Measurements from ENCODE around the gene SPATS2L. TPM values are rescaled to one million over a fixed set of nuclear protein-coding genes. Genes with fewer than 3 reads are reported as not detected.

The SPATS2L gene
- total RNA-seq, 1 experiment from 2014 or later, result 47.3 TPM

DNA sequence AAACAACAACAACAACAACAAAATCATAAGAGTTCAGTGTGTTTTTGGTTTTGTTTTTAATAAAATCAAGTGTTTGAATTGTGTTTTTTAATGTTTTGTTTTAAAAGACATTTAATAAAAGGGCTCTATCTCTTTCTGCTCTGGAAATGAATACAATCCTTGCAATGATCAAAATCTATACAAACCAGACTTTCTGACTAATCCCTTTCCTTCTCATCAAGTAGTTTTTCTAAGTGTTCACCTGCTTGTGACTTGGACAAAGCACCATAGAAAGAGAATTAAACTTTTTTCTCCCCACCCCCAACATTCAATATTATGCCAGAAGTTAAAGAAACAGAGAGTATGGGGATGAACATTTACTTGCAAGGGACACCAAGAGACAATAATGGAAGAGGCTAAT lies 142.0 kb downstream of the SPATS2L start:
- H3K4me1 Mint-ChIP-seq, result peaks cover 2 to 6% of the 10 kb centered on the region in 2 experiments
- Histone ChIP-seq H2AK5ac (ENCODE audit: insufficient read length, low read length) (no peak overlapping the region), H3K4ac (ENCODE audit: low read depth, low read length) (no peak overlapping the region), H2BK15ac (ENCODE audit: low read depth, low read length) (no peak overlapping the region), H4K5ac (ENCODE audit: insufficient read length, low read depth, low read length) (no peak overlapping the region), H3K27ac (ENCODE audit: insufficient read length, low read depth, low read length) (no peak overlapping the region), H2BK120ac (ENCODE audit: low read depth, low read length, poor library complexity, severe bottlenecking) (no peak overlapping the region), H4K91ac (ENCODE audit: insufficient read length, low read depth, low read length) (no peak overlapping the region), H3K27me3 (ENCODE audit: insufficient read depth, low read length) (no peaks in the 10 kb centered on the region), H3K4me2 (ENCODE audit: insufficient read depth, insufficient read length, low read length) (no peak overlapping the region), H2AFZ (ENCODE audit: low read length) (no peak overlapping the region), H3K79me1 (ENCODE audit: insufficient read depth, low read depth, low read length, poor library complexity, severe bottlenecking) (no peaks in the 10 kb centered on the region), H3K18ac (ENCODE audit: insufficient read length, low read depth, low read length) (no peak overlapping the region), H3K23ac (ENCODE audit: insufficient read length, low read depth, low read length) (no peak overlapping the region), H2BK12ac (ENCODE audit: insufficient read length, low read depth, low read length) (no peak overlapping the region), H3K56ac (ENCODE audit: insufficient read length, low read depth, low read length) (no peak overlapping the region), H3T11ph (ENCODE audit: low read length) (no peak overlapping the region), H3K9me3 (ENCODE audit: control insufficient read depth, low read depth, low read length) (no peaks in the 10 kb centered on the region), H2BK5ac (ENCODE audit: insufficient read length, low read length) (no peak overlapping the region), H3K14ac (ENCODE audit: insufficient read depth, low read length) (no peak overlapping the region), H4K8ac (replicated peaks; ENCODE audit: insufficient read length, low read depth, low read length) (no peak overlapping the region), H4K20me1 (ENCODE audit: control insufficient read depth, insufficient read depth, insufficient read length) (no peaks in the 10 kb centered on the region), H3K23me2 (ENCODE audit: insufficient read length, low read depth, low read length, poor library complexity, severe bottlenecking) (no peaks in the 10 kb centered on the region), H3K79me2 (ENCODE audit: insufficient read depth, low read length) (no peaks in the 10 kb centered on the region), H2BK20ac (ENCODE audit: low read depth, low read length, poor library complexity, severe bottlenecking) (no peak overlapping the region), H3K4me1 (ENCODE audit: insufficient read depth, low read length) (peaks cover 2% of the 10 kb centered on the region; the same call in 1 of the 2 replicates), H3K9ac (ENCODE audit: extremely low read depth, insufficient read length, low read length) (no peak overlapping the region)
- H3K9me3 Mint-ChIP-seq, result no peaks in the 10 kb centered on the region
- no peak overlapping the region for H3K4me3 Mint-ChIP-seq
- no peak overlapping the region for H3K27ac Mint-ChIP-seq
- peaks cover 3 to 30% (median 4%) of the 10 kb centered on the region in 3 experiments; a peak in 5 of 7 replicates for H3K36me3 Mint-ChIP-seq (ENCODE audit: insufficient read depth in 1 of 3, low read depth in 3 of 3)
- no peak for DNase-seq
- H3K27me3 Mint-ChIP-seq (ENCODE audit: low read depth), result no peaks in the 10 kb centered on the region
- TF ChIP-seq, protein P1, sequence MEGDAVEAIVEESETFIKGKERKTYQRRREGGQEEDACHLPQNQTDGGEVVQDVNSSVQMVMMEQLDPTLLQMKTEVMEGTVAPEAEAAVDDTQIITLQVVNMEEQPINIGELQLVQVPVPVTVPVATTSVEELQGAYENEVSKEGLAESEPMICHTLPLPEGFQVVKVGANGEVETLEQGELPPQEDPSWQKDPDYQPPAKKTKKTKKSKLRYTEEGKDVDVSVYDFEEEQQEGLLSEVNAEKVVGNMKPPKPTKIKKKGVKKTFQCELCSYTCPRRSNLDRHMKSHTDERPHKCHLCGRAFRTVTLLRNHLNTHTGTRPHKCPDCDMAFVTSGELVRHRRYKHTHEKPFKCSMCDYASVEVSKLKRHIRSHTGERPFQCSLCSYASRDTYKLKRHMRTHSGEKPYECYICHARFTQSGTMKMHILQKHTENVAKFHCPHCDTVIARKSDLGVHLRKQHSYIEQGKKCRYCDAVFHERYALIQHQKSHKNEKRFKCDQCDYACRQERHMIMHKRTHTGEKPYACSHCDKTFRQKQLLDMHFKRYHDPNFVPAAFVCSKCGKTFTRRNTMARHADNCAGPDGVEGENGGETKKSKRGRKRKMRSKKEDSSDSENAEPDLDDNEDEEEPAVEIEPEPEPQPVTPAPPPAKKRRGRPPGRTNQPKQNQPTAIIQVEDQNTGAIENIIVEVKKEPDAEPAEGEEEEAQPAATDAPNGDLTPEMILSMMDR (conservative IDR thresholded peaks at IDR 0.05), result no peak
